PFSK-1 (cell line): ENCODE data around the gene KDM5B.

Experiments
- FOXP2 ChIP-seq: optimal IDR thresholded peaks from 2 replicates; pipeline ENCODE3; 2011; ENCODE audit warnings: borderline replicate concordance, control low read depth, inconsistent platforms; ENCODE audit not compliant: insufficient read depth; ENCODE audit errors: extremely low read length, extremely low read depth
- POLR2AphosphoS5 ChIP-seq: IDR thresholded peaks from 2 replicates; pipeline ENCODE4 v1.6.1; 2012; ENCODE audit warnings: low read depth, mild to moderate bottlenecking, control low read depth, low read length, moderate library complexity
- SIN3A ChIP-seq: IDR thresholded peaks from 2 replicates; pipeline ENCODE4 v1.6.1; 2012; ENCODE audit warnings: mild to moderate bottlenecking, low read length, moderate library complexity, borderline replicate concordance; ENCODE audit not compliant: insufficient read depth
- TAF1 ChIP-seq: IDR thresholded peaks from 2 replicates; pipeline ENCODE4 v1.6.1; 2012; ENCODE audit warnings: low read length, control low read depth, borderline replicate concordance; ENCODE audit not compliant: insufficient read depth
- TF ChIP-seq, protein P1 (sequence below), 2 experiments: IDR thresholded peaks; 2 replicates each; pipeline versions ENCODE4 v1.6.1 to v1.8.0; 2011 to 2012; ENCODE audit warnings: low read depth in 2 of 2, low read length in 2 of 2, control low read depth in 1 of 2, inconsistent platforms in 1 of 2, mild to moderate bottlenecking in 1 of 2, moderate library complexity in 1 of 2; ENCODE audit not compliant: insufficient read depth in 1 of 2

The KDM5B gene

DNA sequence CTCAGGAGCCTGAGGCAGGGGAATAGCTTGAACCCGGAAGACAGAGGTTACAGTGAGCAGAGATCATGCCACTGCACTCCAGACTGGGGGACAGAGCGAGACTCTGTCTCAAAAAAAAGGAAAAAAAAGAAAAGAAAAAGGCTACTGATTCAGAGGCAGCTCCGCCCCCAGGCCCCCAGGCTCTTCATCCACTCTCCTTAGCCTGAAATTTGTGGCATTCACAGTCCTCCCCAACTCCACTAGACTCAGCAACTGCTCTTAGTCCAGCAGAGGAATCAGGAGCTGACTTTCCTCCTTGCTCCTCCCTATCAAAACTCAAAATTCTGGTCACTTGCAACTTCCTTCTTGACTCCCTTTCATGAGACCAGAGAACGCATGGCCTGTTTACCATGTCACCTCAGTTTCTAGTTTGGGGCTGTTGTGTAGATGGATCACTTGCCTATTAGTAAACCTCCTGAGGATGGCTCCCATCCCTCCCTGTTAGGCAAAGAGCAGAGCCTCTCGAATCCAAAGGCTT lies 29.6 kb upstream of the KDM5B start:
- TF ChIP-seq TAF1 (no peak), FOXP2 (no peak), SIN3A (no peak), POLR2AphosphoS5 (no peak)
- TF ChIP-seq, protein P1, sequence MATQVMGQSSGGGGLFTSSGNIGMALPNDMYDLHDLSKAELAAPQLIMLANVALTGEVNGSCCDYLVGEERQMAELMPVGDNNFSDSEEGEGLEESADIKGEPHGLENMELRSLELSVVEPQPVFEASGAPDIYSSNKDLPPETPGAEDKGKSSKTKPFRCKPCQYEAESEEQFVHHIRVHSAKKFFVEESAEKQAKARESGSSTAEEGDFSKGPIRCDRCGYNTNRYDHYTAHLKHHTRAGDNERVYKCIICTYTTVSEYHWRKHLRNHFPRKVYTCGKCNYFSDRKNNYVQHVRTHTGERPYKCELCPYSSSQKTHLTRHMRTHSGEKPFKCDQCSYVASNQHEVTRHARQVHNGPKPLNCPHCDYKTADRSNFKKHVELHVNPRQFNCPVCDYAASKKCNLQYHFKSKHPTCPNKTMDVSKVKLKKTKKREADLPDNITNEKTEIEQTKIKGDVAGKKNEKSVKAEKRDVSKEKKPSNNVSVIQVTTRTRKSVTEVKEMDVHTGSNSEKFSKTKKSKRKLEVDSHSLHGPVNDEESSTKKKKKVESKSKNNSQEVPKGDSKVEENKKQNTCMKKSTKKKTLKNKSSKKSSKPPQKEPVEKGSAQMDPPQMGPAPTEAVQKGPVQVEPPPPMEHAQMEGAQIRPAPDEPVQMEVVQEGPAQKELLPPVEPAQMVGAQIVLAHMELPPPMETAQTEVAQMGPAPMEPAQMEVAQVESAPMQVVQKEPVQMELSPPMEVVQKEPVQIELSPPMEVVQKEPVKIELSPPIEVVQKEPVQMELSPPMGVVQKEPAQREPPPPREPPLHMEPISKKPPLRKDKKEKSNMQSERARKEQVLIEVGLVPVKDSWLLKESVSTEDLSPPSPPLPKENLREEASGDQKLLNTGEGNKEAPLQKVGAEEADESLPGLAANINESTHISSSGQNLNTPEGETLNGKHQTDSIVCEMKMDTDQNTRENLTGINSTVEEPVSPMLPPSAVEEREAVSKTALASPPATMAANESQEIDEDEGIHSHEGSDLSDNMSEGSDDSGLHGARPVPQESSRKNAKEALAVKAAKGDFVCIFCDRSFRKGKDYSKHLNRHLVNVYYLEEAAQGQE (IDR thresholded peaks at IDR 0.05; ENCODE audit: insufficient read depth in 1 of 2, low read depth in 2 of 2, low read length in 2 of 2): no peak

DNA sequence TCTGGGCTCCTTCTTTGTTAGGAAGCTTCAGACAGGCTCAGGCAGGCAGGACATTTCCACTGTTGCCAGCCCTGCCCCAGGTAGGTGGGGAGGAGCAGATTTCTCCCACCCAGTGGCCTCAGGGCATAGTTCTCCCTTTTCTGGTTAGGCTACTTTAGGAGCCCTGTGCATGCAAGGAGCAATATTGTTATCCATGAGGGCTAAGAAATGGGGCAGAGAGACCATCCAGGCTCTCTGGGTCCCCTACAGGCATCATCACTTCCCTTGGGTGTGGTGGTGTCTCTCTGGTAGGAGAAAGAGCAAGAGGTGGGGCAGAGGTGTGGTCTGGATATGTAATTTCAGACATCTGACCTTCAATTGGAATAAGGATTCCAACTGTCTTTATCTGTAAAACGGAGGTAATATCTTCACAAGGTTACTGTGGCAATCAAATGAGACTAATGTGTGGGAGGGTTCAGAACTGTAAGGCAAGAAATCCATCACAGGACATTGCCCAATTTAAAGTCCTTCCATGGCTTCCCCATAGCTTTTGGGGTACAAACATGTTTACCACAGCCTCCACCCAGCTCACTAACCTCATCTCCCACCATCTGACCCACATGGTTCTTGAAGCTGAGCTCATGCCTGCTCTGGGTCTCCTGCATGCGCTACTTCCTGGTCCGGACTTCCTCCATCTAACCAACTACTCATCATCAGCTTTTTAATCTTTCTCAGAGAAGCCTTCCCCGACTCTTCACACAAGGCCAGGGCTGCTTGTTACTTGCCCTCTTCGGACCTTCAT lies 28.6 kb upstream of the KDM5B start:
- TF ChIP-seq POLR2AphosphoS5 (no peak), TAF1 (no peak), FOXP2 (no peak), SIN3A (no peak)

DNA sequence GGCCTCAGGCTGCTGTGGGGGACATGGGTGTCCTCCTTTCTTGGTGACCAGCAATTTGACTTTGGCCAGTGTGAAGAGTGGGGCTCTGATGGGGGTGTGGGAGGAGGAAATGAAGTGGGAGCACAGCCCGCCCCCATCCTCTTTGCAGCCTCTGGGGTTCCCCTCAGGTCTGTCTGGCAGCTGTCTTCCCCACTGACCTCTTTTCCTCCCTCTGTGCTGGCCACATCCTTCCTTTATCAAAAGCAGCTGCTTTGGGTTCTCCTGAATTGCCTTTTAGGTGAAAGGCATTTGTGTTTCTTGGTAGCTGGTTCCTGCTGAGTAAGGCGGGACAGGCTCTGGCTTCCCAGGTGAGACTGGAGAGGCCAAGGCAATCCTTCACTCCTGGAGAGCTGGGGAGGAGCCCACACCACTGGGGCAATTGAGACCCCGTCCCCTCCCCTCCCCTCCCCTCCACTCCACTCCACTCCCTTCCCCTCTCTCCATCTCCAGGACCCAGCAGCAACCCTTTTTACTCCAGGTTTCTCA lies 27.4 kb upstream of the KDM5B start:
- TF ChIP-seq, protein P1 (IDR thresholded peaks at IDR 0.05; ENCODE audit: insufficient read depth in 1 of 2, low read depth in 2 of 2, low read length in 2 of 2): no peak
- TF ChIP-seq TAF1: no peak
- TF ChIP-seq SIN3A: no peak
- no peak for TF ChIP-seq FOXP2
- TF ChIP-seq POLR2AphosphoS5: no peak

DNA sequence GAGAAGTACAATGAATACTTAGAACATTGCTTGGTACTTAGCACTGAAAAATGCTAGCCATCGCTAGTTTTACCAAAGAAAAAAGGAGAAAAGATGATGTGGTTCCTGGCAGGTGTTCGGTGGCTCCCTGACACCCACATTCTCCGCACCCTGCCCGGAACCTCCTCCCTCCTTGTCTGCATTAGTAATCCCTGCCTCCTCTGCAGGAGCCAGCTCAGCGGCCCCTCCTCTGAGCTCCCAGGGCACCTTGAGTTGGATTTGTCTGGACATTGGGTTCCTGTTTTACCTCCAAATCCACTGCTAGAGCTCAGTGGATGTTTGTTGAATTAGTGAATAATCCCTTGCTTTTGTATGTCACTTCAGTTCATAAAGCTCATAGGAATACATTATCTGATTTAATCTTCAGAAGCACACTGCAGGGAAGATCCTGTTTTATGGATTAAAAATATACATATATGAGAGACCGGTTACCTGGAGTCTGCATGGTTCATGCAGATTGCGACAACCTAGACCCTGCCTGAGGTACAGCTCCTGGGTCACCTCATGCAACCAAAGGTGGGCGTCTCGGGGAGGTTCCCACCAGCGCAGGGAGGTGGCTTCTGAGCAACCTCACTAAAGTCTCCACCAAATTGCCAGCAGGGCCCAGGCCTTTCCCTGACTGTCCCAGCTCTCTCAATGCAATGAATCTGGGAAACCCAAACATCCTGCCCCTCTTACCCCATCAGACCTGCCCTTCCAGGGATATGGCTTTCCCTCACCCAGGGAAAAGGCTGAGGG lies 26.7 kb upstream of the KDM5B start:
- no peak for TF ChIP-seq SIN3A

DNA sequence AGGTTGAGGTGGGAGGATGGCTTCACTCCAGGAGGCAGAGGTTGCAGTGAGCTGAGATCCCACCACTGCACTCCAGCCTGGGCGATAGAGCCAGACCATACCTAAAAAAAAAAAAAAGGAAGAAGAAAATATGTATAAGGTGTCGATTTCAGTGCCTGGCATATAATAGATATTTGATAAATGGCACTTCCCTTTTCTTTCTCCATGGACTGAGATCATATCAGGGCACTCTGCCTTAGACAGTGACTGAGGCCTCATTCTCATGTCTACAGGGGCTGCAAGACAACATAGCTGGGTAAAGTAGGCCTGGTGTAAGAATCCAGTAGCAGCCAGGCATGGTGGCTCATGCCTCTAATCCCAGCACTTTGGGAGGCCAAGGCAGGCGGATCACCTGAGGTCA lies 23.7 kb upstream of the KDM5B start:
- TF ChIP-seq TAF1: no peak
- no peak for TF ChIP-seq FOXP2
- TF ChIP-seq, protein P1 (IDR thresholded peaks at IDR 0.05; ENCODE audit: insufficient read depth in 1 of 2, low read depth in 2 of 2, low read length in 2 of 2): no peak
- TF ChIP-seq POLR2AphosphoS5: no peak
- TF ChIP-seq SIN3A: no peak
